K562 (cell line): ENCODE results near the gene DNAH3. TPM values are rescaled to one million over a fixed set of nuclear protein-coding genes. Genes with fewer than 3 reads are reported as not detected.

Experiments used
- ATAC-seq: fragments of 200-7000 bp; cut with Tn5 transposase; 3 replicates; pipeline ENCODE4 v1.9.1; 2020; ENCODE audit warnings: moderate library complexity
- BruUV-seq: library from RNA; stranded (reverse); fragments of 400-500 nt; replicated peaks from 2 replicates; lab custom pipeline; 2021; lab: Mats Ljungman, UMichigan
- CTCF ChIA-PET: fragments of 300-600 bp; formaldehyde crosslinking; extraction: SDS; loops from one replicate; lab custom pipeline; 2021; ENCODE audit warnings: low intra/inter-chr PET ratio; lab: Yijun Ruan, JAX
- POLR2A ChIA-PET: fragments of 300-600, 350-650 bp; sonication (Branson Sonifier 250); formaldehyde crosslinking; extraction: SDS; loops from one replicate; lab custom pipeline; 2021; ENCODE audit warnings: antibody characterized with exemption, inconsistent platforms; lab: Yijun Ruan, JAX
- DNase-seq, 4 experiments: peaks; one replicate each; pipeline versions ENCODE4 v3.0.0 to v3.0.0-alpha.2; 2011 to 2018; ENCODE audit warnings: low spot score in 3 of 4, mixed read lengths in 3 of 4; ENCODE audit errors: extremely low read depth in 1 of 4
- FAIRE-seq: peaks from 2 replicates; lab custom pipeline; 2011; peaks lifted over from hg19 to GRCh38; lab: Jason Lieb, UNC
- H2AFZ ChIP-seq: 2 replicates; pipeline ENCODE4 v1.6.0; 2011; ENCODE audit warnings: low read depth, low read length, control low read depth, inconsistent platforms
- H3K27ac ChIP-seq: fragments of 200-600 bp; 3 replicates; pipeline ENCODE4 v1.8.0; 2011; ENCODE audit warnings: low read depth, mild to moderate bottlenecking, control low read depth, inconsistent platforms, low read length, moderate library complexity, mixed read lengths; ENCODE audit errors: extremely low read depth
- H3K27me3 ChIP-seq, 2 experiments: fragments of 300-600 bp in 1 of 2; 2 replicates in 1 of 2; 3 replicates in 1 of 2; pipeline versions ENCODE4 v1.6.0 to v1.8.0; 2011; ENCODE audit warnings: inconsistent platforms in 2 of 2, low read length in 2 of 2, mild to moderate bottlenecking in 1 of 2, mixed read lengths in 1 of 2, moderate library complexity in 1 of 2; ENCODE audit not compliant: control insufficient read depth in 2 of 2, insufficient read depth in 2 of 2
- H3K36me3 ChIP-seq: fragments of 300-600 bp; 3 replicates; pipeline ENCODE4 v1.8.0; 2011; ENCODE audit warnings: mild to moderate bottlenecking, low read length, inconsistent platforms; ENCODE audit not compliant: control insufficient read depth, insufficient read depth
- H3K4me1 ChIP-seq, 2 experiments: fragments of 200-600 bp in 1 of 2; replicated peaks in 1 of 2; 2 replicates in 1 of 2; 3 replicates in 1 of 2; pipeline versions ENCODE4 v1.5.1 to v1.8.0; 2011; ENCODE audit warnings: inconsistent platforms in 2 of 2, low read length in 2 of 2, mild to moderate bottlenecking in 1 of 2, mixed read lengths in 1 of 2, moderate library complexity in 1 of 2; ENCODE audit not compliant: control insufficient read depth in 2 of 2, insufficient read depth in 2 of 2
- H3K4me2 ChIP-seq: 2 replicates; pipeline ENCODE4 v1.6.1; 2011; ENCODE audit warnings: low read length, control low read depth, inconsistent platforms, mixed read lengths; ENCODE audit not compliant: insufficient read depth
- H3K4me3 ChIP-seq: fragments of 200-600 bp; sonication (generic), shearing (Covaris generic); 2 replicates; pipeline ENCODE4 v1.5.1; 2016; ENCODE audit warnings: control low read depth, inconsistent platforms
- H3K79me2 ChIP-seq: fragments of 200-600 bp; 3 replicates; pipeline ENCODE4 v1.8.0; 2011; ENCODE audit warnings: low read length, inconsistent platforms; ENCODE audit not compliant: control insufficient read depth, insufficient read depth
- H3K9ac ChIP-seq, 2 experiments: 2 replicates each; pipeline versions ENCODE4 v1.6.0 to v1.6.1; 2011; ENCODE audit warnings: low read depth in 2 of 2, low read length in 2 of 2, control low read depth in 1 of 2, inconsistent platforms in 1 of 2, mild to moderate bottlenecking in 1 of 2, mixed read lengths in 1 of 2; ENCODE audit not compliant: insufficient read depth in 1 of 2
- H3K9me1 ChIP-seq: one replicate; pipeline ENCODE4 v1.6.0; 2011; ENCODE audit warnings: inconsistent platforms, mild to moderate bottlenecking, low read length, moderate library complexity; ENCODE audit not compliant: control insufficient read depth, insufficient read depth
- H3K9me3 ChIP-seq: replicated peaks from 2 replicates; pipeline ENCODE4 v1.5.1; 2011; ENCODE audit warnings: low read depth, low read length, inconsistent platforms; ENCODE audit not compliant: control insufficient read depth, insufficient read depth
- H4K20me1 ChIP-seq: replicated peaks from 2 replicates; pipeline ENCODE4 v1.6.1; 2011; ENCODE audit warnings: low read length, inconsistent platforms, mixed read lengths; ENCODE audit not compliant: control insufficient read depth, insufficient read depth
- BACH1 ChIP-seq: fragments of 200-800 bp; sonication (Bioruptor generic); IDR thresholded peaks from 2 replicates; pipeline ENCODE4 v1.6.1; 2016; ENCODE audit warnings: missing genetic modification characterization, missing compliant biosample characterization
- HSF4 ChIP-seq: fragments of 250-450 bp; sonication (Bioruptor Pico); IDR thresholded peaks from 2 replicates; pipeline ENCODE4 v2.1.2; 2022; ENCODE audit warnings: mild to moderate bottlenecking, moderate library complexity, borderline replicate concordance
- JUNB ChIP-seq: fragments of 450-650 bp; formaldehyde crosslinking; conservative IDR thresholded peaks from 2 replicates; pipeline ENCODE4 v1.4.0; 2020; ENCODE audit warnings: mild to moderate bottlenecking
- MAFG ChIP-seq: fragments of 450-650 bp; conservative IDR thresholded peaks from 2 replicates; pipeline ENCODE4 v1.6.1; 2016; ENCODE audit warnings: missing genetic modification characterization, missing compliant biosample characterization
- NFE2 ChIP-seq: IDR thresholded peaks from 2 replicates; pipeline ENCODE4 v1.6.1; 2014; ENCODE audit warnings: antibody characterized with exemption, low read depth
- PURB ChIP-seq: sonication (generic); formaldehyde crosslinking; IDR thresholded peaks from 2 replicates; pipeline ENCODE4 v1.9.0; 2021; ENCODE audit warnings: low read depth, mild to moderate bottlenecking, missing genetic modification reagents
- RAD21 ChIP-seq, 2 experiments: fragments of 250-450 bp in 1 of 2; fragments of 450-650 bp in 1 of 2; sonication (Bioruptor Pico) in 1 of 2; formaldehyde crosslinking in 1 of 2; IDR thresholded peaks in 1 of 2; conservative IDR thresholded peaks in 1 of 2; 2 replicates each; pipeline versions ENCODE4 v1.4.0 to v1.8.0; 2020 to 2022; ENCODE audit warnings: mild to moderate bottlenecking in 2 of 2, moderate library complexity in 1 of 2
- ZKSCAN1 ChIP-seq: fragments of 150-350 bp; IDR thresholded peaks from 2 replicates; pipeline ENCODE4 v1.6.1; 2016; ENCODE audit warnings: low read depth, low read length
- ZNF384 ChIP-seq: IDR thresholded peaks from 2 replicates; pipeline ENCODE4 v1.6.1; 2012; ENCODE audit warnings: low read depth, low read length, improper control_type of control experiment
- WGBS: fragments of 100-300 bp; shearing (Covaris generic); methylation state at CpG from one replicate; pipeline ENCODE4 v1.1.6; 2016; ENCODE audit warnings: low coverage, mixed read lengths; ENCODE audit not compliant: insufficient coverage; ENCODE audit errors: missing lambda C conversion rate; 5-methylcytosine and 5-hydroxymethylcytosine counted together
- in situ Hi-C: fragments of 300-500 bp; cut with MboI; formaldehyde crosslinking; loops from 4 replicates; pipeline ENCODE4 v1.15.0; 2018; ENCODE audit warnings: inconsistent platforms, mixed read lengths
- intact Hi-C: fragments of 100-400 bp; cut with micrococcal nuclease; formaldehyde crosslinking; loops from 2 replicates; pipeline ENCODE4 v1.14.2; 2022
- polyA plus RNA-seq, 8 experiments: library from polyadenylated mRNA; depleted of rRNA in 4 of 8; stranded (reverse) in 5 of 8; unstranded in 3 of 8; fragments of >200 nt; fragmentation: Nextera tagmentation in 2 of 8; fragmentation: Illumina TruSeq in 1 of 8; extraction: Ambion mirVana in 2 of 8; extraction: Trizol in 1 of 8; gene quantifications; 2 replicates each; pipeline versions ENCODE4 v1.2.1 to v1.2.3, GENCODE V29; 2011 to 2014; ENCODE audit warnings: inconsistent platforms in 1 of 8, missing spikeins in 1 of 8
- total RNA-seq, 7 experiments: library from RNA; depleted of rRNA in 6 of 7; stranded (reverse); fragments of >200 nt in 6 of 7; fragmentation: Illumina TruSeq in 2 of 7; extraction: Trizol in 2 of 7; gene quantifications; 2 replicates each; pipeline versions ENCODE4 v1.2.1 to v1.2.3, GENCODE V29; 2011 to 2021; ENCODE audit warnings: low replicate concordance in 1 of 7

DNAH3 gene
- total and polyA plus RNA-seq, 9 of the 15 experiments (the other 6 are each of a cell fraction or from before 2014, with no cell fraction given), result 0.32 to 0.84 (median 0.44) TPM

DNA sequence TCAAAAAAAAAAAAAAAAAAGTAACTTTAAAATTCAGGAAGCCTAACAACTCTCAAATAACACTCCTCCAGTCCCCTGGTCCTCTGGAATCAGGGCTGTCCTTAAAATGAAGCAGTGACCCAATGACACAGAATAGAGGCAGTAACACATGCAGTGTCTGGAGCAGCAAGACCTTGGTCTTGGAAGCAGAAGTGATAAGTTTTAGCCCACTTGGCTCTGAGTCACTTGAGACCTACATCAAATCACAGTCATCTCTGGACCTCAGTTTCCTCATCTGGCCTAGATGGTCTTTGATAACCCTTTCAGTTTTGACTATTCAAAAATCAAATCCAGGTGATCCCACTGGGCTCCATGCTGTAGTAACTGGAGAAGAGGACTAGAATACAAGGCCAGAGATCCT lies 211.0 kb downstream of the DNAH3 start:
- in situ Hi-C loops (no loop called here), intact Hi-C loops (no loop called here)
- no peak for TF ChIP-seq PURB
- H3K27me3 ChIP-seq, result peaks cover 2 to 7% of the 10 kb centered on the region in 2 experiments; a peak in 3 of 5 replicates
- CTCF ChIA-PET, result no interaction called here
- H4K20me1 ChIP-seq, result no peaks in the 10 kb centered on the region
- H3K79me2 ChIP-seq, result no peaks in the 10 kb centered on the region
- H3K27ac ChIP-seq, result no peak overlapping the region
- ATAC-seq (no peak), DNase-seq (no peak), FAIRE-seq (no peak)
- H3K9me1 ChIP-seq, result no peaks in the 10 kb centered on the region
- no peak overlapping the region for H3K4me3 ChIP-seq
- H3K9me3 ChIP-seq, result no peaks in the 10 kb centered on the region
- no peak overlapping the region for H2AFZ ChIP-seq
- no TSS peak for BruUV-seq
- H3K4me2 ChIP-seq, result no peak overlapping the region
- H3K4me1 ChIP-seq, result peaks cover 5 to 6% of the 10 kb centered on the region in 2 experiments; a peak in 4 of 5 replicates
- no peak overlapping the region for H3K9ac ChIP-seq
- POLR2A ChIA-PET, result interaction anchor here (1.2 kb wide), 1 partner anchor 10 kb away, joined by 5 read pairs; no protein-coding TSS in a partner anchor
- no peaks in the 10 kb centered on the region for H3K36me3 ChIP-seq

DNA sequence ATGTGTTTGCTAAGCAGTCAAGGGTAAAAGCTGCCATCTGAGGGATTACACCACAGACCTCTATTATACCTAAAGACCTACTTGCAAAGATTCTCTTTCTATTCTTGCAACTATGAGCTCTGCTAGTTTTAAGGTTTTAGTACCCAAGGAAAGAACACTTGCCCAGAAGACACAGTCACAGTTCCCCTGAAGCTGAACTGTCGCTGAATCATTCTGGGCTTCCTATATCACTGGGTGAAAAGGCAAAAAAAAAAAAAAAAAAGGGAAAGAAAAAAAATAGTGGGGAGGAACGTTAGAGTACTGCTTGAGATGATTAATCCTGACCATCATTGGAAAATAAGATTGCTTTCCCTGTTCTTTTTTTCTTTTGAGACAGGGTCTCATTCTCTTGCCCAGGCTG lies 212.2 kb downstream of the DNAH3 start:
- peak overlapping the region; percentile 4; the same call in 1 of the 2 replicates for H2AFZ ChIP-seq
- no peaks in the 10 kb centered on the region for H3K79me2 ChIP-seq
- DNase-seq, result no peak
- no peak overlapping the region for H3K27ac ChIP-seq
- H3K9me1 ChIP-seq, result no peaks in the 10 kb centered on the region
- in situ Hi-C loops, result no loop called here
- intact Hi-C loops, result no loop called here
- no peaks in the 10 kb centered on the region; a peak in 1 of 5 replicates for H3K4me1 ChIP-seq
- BruUV-seq, result no TSS peak
- no peak overlapping the region for H3K9ac ChIP-seq
- 0% methylated on average over 2 of the region's 2 CpGs for WGBS
- H3K4me2 ChIP-seq, result no peak overlapping the region
- H3K27me3 ChIP-seq, result peaks cover 4 to 10% of the 10 kb centered on the region in 2 experiments; a peak in 4 of 5 replicates
- no peak for ATAC-seq
- CTCF ChIA-PET, result no interaction called here
- 0 out of 2 replicates have a peak, but pooled peaks have one; percentile 17 for TF ChIP-seq NFE2
- TF ChIP-seq BACH1 (tag), result 0 out of 2 replicates have a peak, but pooled peaks have one; percentile 37
- no peak for TF ChIP-seq HSF4 (CRISPR knock-in tag)
- TF ChIP-seq ZKSCAN1, result no peak
- peak; percentile 87 for TF ChIP-seq ZNF384
- no peak for TF ChIP-seq RAD21 (CRISPR knock-in tag; conservative IDR thresholded peaks at IDR 0.05 in 1 of 2, IDR thresholded peaks at IDR 0.05 in 1 of 2)
- TF ChIP-seq JUNB, result no peak
- TF ChIP-seq MAFG (tag), result 0 out of 2 replicates have a peak, but pooled peaks have one; percentile 13
- TF ChIP-seq, all 486 proteins: peak for 4
- FAIRE-seq, result no peak
- Histone ChIP-seq H3K4me3 (no peak overlapping the region), H4K20me1 (no peaks in the 10 kb centered on the region), H3K9me3 (no peaks in the 10 kb centered on the region), H3K36me3 (no peaks in the 10 kb centered on the region)
- POLR2A ChIA-PET, result interaction anchor here (0.6 to 1.7 kb wide), 6 partner anchors 9 to 124 kb away, joined by 3 to 7 read pairs (median 4); no protein-coding TSS in a partner anchor
